CD14-positive monocyte (primary cell): ENCODE data around the gene BATF. TPM values are rescaled to one million over a fixed set of nuclear protein-coding genes. Genes with fewer than 3 reads are reported as not detected.

Experiments used
- DNase-seq, 3 donors: peaks; one replicate each; pipeline ENCODE4 v3.0.0-alpha.2; 2011 to 2022
- H2AFZ ChIP-seq: 2 replicates; pipeline ENCODE4 v1.6.0; 2012; ENCODE audit warnings: mild to moderate bottlenecking, low read depth, low read length, inconsistent platforms; ENCODE audit not compliant: insufficient read depth, poor library complexity, severe bottlenecking
- H3K27ac ChIP-seq, 2 donors: 1 replicate in 1 of 2; 2 replicates in 1 of 2; pipeline ENCODE4 v1.5.1; 2012 to 2013; ENCODE audit warnings: low read length in 2 of 2, control low read depth in 1 of 2, inconsistent platforms in 1 of 2, low read depth in 1 of 2, mild to moderate bottlenecking in 1 of 2
- H3K27me3 ChIP-seq, 2 donors: one replicate each; pipeline versions ENCODE4 v1.6.0 to v1.6.1; 2011 to 2013; ENCODE audit warnings: low read length in 2 of 2; ENCODE audit not compliant: control insufficient read depth in 2 of 2, insufficient read depth in 2 of 2
- H3K36me3 ChIP-seq, 2 donors: replicated peaks in 1 of 2; 1 replicate in 1 of 2; 2 replicates in 1 of 2; pipeline versions ENCODE4 v1.5.1 to v1.6.1; 2012 to 2013; ENCODE audit warnings: low read length in 2 of 2, control low read depth in 1 of 2, inconsistent platforms in 1 of 2, mild to moderate bottlenecking in 1 of 2; ENCODE audit not compliant: insufficient read depth in 2 of 2, control insufficient read depth in 1 of 2
- H3K4me1 ChIP-seq, 2 donors: 1 replicate in 1 of 2; 2 replicates in 1 of 2; pipeline versions ENCODE4 v1.5.1 to v1.6.1; 2012 to 2013; ENCODE audit warnings: low read length in 2 of 2, control low read depth in 1 of 2, inconsistent platforms in 1 of 2, mild to moderate bottlenecking in 1 of 2, moderate library complexity in 1 of 2; ENCODE audit not compliant: insufficient read depth in 2 of 2, control insufficient read depth in 1 of 2
- H3K4me2 ChIP-seq: replicated peaks from 2 replicates; pipeline ENCODE3; 2012; ENCODE audit warnings: low read length, moderate library complexity, mild to moderate bottlenecking; ENCODE audit not compliant: poor library complexity, severe bottlenecking; ENCODE audit errors: extremely low read depth
- H3K4me3 ChIP-seq, 3 experiments: fragments of 200-600 bp in 1 of 3; sonication (generic) in 1 of 3; replicated peaks in 1 of 3; 1 replicate in 2 of 3; 2 replicates in 1 of 3; pipeline ENCODE4 v1.5.1; 2011 to 2013; ENCODE audit warnings: low read length in 3 of 3, mild to moderate bottlenecking in 3 of 3, control low read depth in 2 of 3, low read depth in 2 of 3, inconsistent platforms in 1 of 3, moderate library complexity in 1 of 3
- H3K79me2 ChIP-seq: 2 replicates; pipeline ENCODE4 v1.6.0; 2012; ENCODE audit warnings: mild to moderate bottlenecking, control low read depth, inconsistent platforms, low read length, moderate library complexity; ENCODE audit not compliant: insufficient read depth
- H3K9ac ChIP-seq: 2 replicates; pipeline ENCODE4 v1.6.0; 2017; ENCODE audit warnings: low read length, mild to moderate bottlenecking; ENCODE audit not compliant: insufficient read depth, poor library complexity, severe bottlenecking
- H3K9me3 ChIP-seq, 2 donors: replicated peaks in 1 of 2; 1 replicate in 1 of 2; 2 replicates in 1 of 2; pipeline versions ENCODE4 v1.5.1 to v1.6.1; 2012 to 2013; ENCODE audit warnings: low read length in 2 of 2, control low read depth in 1 of 2; ENCODE audit not compliant: control insufficient read depth in 1 of 2, insufficient read depth in 1 of 2
- H4K20me1 ChIP-seq: 2 replicates; pipeline ENCODE4 v1.6.0; 2012; ENCODE audit warnings: mild to moderate bottlenecking, low read length, control low read depth, moderate library complexity; ENCODE audit not compliant: insufficient read depth
- H3K27ac Mint-ChIP-seq, 7 donors: one replicate each; pipeline ENCODE4 v1.8.0; 2020; ENCODE audit warnings: mild to moderate bottlenecking in 7 of 7, mixed read lengths in 7 of 7, moderate library complexity in 6 of 7, inconsistent platforms in 2 of 7
- H3K27me3 Mint-ChIP-seq, 3 donors: one replicate each; pipeline ENCODE4 v1.8.0; 2021 to 2022; ENCODE audit warnings: low read depth in 3 of 3, mild to moderate bottlenecking in 3 of 3, mixed read lengths in 3 of 3, moderate library complexity in 3 of 3, inconsistent platforms in 1 of 3
- H3K36me3 Mint-ChIP-seq, 2 donors: one replicate each; pipeline ENCODE4 v1.8.0; 2020; ENCODE audit warnings: mixed read lengths in 2 of 2, inconsistent platforms in 1 of 2, mild to moderate bottlenecking in 1 of 2
- H3K4me1 Mint-ChIP-seq: one replicate; pipeline ENCODE4 v1.8.0; 2020; ENCODE audit warnings: mild to moderate bottlenecking, mixed read lengths
- H3K4me3 Mint-ChIP-seq, 2 donors: one replicate each; pipeline ENCODE4 v1.8.0; 2020; ENCODE audit warnings: mild to moderate bottlenecking in 2 of 2, mixed read lengths in 2 of 2, moderate library complexity in 1 of 2
- H3K9me3 Mint-ChIP-seq, 7 donors: one replicate each; pipeline ENCODE4 v1.8.0; 2020 to 2022; ENCODE audit warnings: mixed read lengths in 7 of 7, mild to moderate bottlenecking in 6 of 7, moderate library complexity in 6 of 7, inconsistent platforms in 2 of 7
- CTCF ChIP-seq: fragments of 200-600 bp; IDR thresholded peaks from one replicate; pipeline ENCODE4 v1.8.0; 2022; ENCODE audit warnings: antibody characterized with exemption, mild to moderate bottlenecking
- WGBS: methylation state at CpG from one replicate; pipeline ENCODE4 v1.1.5; 2013; ENCODE audit warnings: missing lambda C conversion rate; ENCODE audit not compliant: insufficient coverage; 5-methylcytosine and 5-hydroxymethylcytosine counted together
- intact Hi-C, 2 donors: fragments of 100-400 bp; cut with micrococcal nuclease; formaldehyde crosslinking; loops; one replicate each; pipeline versions ENCODE4 v1.15.0 to v1.15.1; 2023
- polyA plus RNA-seq, 3 donors: library from polyadenylated mRNA; depleted of rRNA in 1 of 3; unstranded in 2 of 3; stranded (reverse) in 1 of 3; fragments of 300-500 nt in 2 of 3; fragments of >200 nt in 1 of 3; fragmentation: Illumina TruSeq in 2 of 3; gene quantifications; 1 replicate in 2 of 3; 2 replicates in 1 of 3; pipeline ENCODE4 v1.2.3, GENCODE V29; 2012 to 2021

BATF gene
- polyA plus RNA-seq, 3 donors: 12.6 to 25.8 (median 20.9) TPM

- no peak for DNase-seq
- Histone ChIP-seq H3K36me3 (peaks cover 14 to 25% of the 10 kb centered on the region in 2 donors), H3K9ac (no peak overlapping the region), H3K27ac (no peak overlapping the region), H3K4me3 (no peak overlapping the region), H3K4me1 (peaks cover 0 to 6% of the 10 kb centered on the region in 2 donors), H2AFZ (no peak overlapping the region), H4K20me1 (no peaks in the 10 kb centered on the region), H3K27me3 (no peaks in the 10 kb centered on the region), H3K4me2 (no peak overlapping the region), H3K79me2 (no peaks in the 10 kb centered on the region), H3K9me3 (no peaks in the 10 kb centered on the region)
- H3K4me3 Mint-ChIP-seq: no peak overlapping the region
- intact Hi-C loops: no loop called here
- peaks cover 0 to 2% (median 0%) of the 10 kb centered on the region in 7 donors for H3K9me3 Mint-ChIP-seq
- peak overlapping the region in 1 of 7 donors; percentile 2 for H3K27ac Mint-ChIP-seq
- H3K27me3 Mint-ChIP-seq: peaks cover 0 to 2% (median 2%) of the 10 kb centered on the region in 3 donors
- no peak for TF ChIP-seq CTCF
- 91% methylated on average over 1 of the region's 7 CpGs for WGBS
- H3K36me3 Mint-ChIP-seq: peaks cover 24% of the 10 kb centered on the region in 2 donors
- peaks cover 19% of the 10 kb centered on the region for H3K4me1 Mint-ChIP-seq
These were observed 28.8 kb downstream of the BATF start for GRCh38 chr14:75551021-75551420.

GRCh38 chr14:75553157-75553556 is 30.9 kb downstream of the BATF start:
- Mint-ChIP-seq H3K4me3 (no peak overlapping the region), H3K36me3 (peaks cover 2 to 5% of the 10 kb centered on the region in 2 donors), H3K4me1 (peaks cover 19% of the 10 kb centered on the region), H3K9me3 (peaks cover 3 to 10% (median 7%) of the 10 kb centered on the region in 7 donors), H3K27ac (no peak overlapping the region), H3K27me3 (peaks cover 0 to 2% (median 2%) of the 10 kb centered on the region in 3 donors)
- no peak overlapping the region for H3K4me3 ChIP-seq
- TF ChIP-seq CTCF: no peak
- 73% methylated on average over 3 of the region's 6 CpGs for WGBS
- no peak overlapping the region for H3K27ac ChIP-seq
- H3K4me2 ChIP-seq: no peak overlapping the region
- H3K27me3 ChIP-seq: no peaks in the 10 kb centered on the region
- peaks cover 0 to 11% of the 10 kb centered on the region in 2 donors for H3K9me3 ChIP-seq
- H3K79me2 ChIP-seq: no peaks in the 10 kb centered on the region
- no peak overlapping the region for H3K9ac ChIP-seq
- peaks cover 0 to 6% of the 10 kb centered on the region in 2 donors for H3K4me1 ChIP-seq
- no peak for DNase-seq
- peaks cover 0 to 3% of the 10 kb centered on the region in 2 donors for H3K36me3 ChIP-seq
- no peak overlapping the region for H2AFZ ChIP-seq
- H4K20me1 ChIP-seq: no peaks in the 10 kb centered on the region
- intact Hi-C loops: no loop called here
